AG08395 (cell line): ENCODE measurements around the gene EXOC6.

Experiments
- DNase-seq: peaks from one replicate; pipeline ENCODE4 v3.0.0; 2012; ENCODE audit warnings: mixed read lengths, low spot score

EXOC6 gene

DNA sequence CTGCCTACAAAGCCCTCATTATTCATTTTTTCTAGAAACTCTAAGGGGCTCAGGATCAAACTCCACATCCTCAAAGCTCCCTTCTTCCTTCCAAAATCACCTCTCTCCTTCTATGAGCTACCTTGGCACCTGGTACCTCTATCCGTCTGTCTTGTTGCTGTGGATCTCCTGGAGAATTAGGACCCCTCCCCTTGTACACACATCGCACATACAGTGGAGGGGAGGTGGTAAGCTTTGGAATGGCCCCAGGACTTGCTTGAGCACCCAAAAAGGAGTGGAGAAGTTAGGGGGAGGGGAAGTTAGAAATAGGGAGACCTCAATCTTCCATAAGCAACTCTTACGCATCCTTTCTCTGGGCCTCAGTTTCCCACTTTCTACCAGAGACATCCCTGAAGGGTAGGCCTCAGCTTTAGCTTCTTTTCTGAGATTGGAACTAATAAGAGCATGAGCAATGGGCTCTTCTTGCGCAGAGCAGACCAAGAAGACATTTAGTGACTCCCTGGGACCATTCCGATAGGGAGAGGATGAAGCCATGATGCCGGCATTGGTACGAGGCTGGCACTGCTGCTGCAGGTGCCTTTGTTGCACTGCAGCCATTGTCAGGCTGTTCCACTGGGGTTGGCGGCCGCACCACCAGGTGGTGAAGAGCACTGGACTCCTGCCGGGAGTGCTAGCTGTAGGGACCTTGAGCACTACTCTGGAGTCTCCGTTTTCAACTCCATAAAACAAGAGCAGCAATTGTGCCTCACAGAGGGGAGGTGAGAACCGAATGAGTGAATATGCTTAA is 216.7 kb downstream of the EXOC6 start:
- DNase-seq = no peak

GRCh38 chr10:93065675-93066543 is 217.6 kb downstream of the EXOC6 start:
- no peak for DNase-seq

DNA sequence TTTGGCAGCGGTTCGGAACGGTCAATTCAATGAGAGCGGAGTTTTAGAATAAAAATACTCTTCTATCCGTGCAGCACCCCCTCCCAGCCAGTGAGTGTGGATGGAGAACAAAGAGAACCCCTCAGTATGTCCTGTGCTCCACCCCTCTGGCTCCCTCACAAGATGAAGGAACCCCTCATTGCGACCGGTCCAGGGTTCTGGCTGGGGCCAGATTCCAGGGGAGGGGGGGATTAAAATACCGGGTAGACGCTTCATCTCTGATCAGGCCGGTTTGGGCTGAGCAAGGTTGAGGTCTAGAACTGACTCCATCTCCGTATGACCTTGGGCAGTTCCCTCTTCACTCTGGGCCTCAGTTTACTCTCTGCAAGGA is 218.2 kb downstream of the EXOC6 start:
- no peak for DNase-seq

DNA sequence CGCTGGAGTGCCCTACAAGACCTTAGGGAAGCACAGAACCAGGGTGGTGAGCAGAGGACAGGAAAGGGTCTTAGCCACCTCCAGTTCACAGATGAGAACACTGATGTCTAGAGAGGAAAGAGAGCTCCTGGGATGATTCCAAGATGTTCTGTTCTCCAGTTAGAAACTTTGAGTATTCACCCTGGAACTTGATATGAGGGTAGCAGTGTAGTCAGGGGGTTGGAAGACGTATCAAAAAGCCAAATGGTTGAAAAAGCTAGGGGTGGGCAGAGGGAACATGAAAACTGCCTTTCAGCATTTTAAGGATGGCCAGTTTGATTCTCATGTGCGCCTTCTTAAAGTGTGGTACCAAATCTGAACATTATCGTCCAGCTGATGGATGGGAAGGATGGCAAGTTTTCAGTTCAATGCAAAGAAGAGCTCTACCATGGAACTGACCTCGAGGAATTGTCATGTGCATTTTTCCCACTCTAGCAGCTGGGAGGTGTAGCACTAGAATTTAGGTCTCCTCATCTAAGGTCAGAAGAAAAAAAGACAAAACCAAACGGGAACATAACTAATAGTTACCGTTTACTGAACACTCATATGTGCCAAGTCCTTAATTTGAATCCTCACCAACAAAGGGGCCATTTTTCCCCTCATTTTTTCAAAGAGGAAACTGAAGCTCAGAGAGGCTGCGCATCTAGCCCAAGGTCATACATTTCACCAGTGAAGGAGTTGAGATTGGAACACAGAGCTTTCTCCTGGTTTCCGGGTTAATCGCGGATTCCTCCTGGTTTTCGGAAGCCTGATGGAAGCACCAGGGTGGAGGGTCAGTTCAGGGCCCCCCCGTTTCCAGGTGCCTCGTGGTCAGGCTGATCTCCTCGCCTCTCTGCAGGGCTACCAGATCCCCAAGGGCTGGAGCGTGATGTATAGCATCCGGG is 219.4 kb downstream of the EXOC6 start:
- no peak for DNase-seq

DNA sequence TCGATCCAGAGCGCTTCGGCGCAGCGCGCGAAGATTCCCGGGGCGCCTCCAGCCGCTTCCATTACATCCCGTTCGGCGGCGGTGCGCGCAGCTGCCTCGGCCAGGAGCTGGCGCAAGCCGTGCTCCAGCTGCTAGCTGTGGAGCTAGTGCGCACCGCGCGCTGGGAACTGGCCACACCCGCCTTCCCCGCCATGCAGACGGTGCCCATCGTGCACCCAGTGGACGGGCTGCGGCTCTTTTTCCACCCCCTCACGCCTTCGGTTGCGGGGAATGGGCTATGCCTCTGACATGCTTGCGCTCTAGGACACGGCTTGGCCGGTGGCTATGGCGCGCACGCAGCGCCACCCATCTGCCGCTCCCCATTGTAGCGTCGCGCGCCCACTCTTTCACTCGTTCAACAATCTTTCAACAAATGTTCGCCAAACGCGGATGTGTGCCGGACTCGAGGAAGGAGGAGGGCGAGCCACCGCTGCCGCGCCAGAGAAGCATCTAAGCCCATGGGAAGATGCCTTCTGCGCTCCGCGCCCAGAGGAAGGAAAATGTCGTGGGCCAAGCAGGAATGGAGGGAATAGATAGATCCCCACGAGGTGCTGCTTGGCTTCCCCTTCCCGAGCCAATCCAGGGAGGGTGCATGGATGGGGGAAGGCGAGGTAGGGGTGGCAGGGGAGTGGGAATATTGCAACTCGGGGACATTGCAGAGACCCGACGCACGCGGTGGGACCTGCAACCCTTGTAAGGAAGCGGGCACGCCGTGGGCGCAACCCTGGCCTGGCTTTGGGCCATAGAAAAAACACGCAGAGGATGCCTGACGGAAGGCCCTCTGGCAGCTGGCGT is 220.3 kb downstream of the EXOC6 start:
- no peak for DNase-seq

- DNase-seq = no peak
These were observed 220.9 kb downstream of the EXOC6 start for GRCh38 chr10:93069245-93069561.

DNA sequence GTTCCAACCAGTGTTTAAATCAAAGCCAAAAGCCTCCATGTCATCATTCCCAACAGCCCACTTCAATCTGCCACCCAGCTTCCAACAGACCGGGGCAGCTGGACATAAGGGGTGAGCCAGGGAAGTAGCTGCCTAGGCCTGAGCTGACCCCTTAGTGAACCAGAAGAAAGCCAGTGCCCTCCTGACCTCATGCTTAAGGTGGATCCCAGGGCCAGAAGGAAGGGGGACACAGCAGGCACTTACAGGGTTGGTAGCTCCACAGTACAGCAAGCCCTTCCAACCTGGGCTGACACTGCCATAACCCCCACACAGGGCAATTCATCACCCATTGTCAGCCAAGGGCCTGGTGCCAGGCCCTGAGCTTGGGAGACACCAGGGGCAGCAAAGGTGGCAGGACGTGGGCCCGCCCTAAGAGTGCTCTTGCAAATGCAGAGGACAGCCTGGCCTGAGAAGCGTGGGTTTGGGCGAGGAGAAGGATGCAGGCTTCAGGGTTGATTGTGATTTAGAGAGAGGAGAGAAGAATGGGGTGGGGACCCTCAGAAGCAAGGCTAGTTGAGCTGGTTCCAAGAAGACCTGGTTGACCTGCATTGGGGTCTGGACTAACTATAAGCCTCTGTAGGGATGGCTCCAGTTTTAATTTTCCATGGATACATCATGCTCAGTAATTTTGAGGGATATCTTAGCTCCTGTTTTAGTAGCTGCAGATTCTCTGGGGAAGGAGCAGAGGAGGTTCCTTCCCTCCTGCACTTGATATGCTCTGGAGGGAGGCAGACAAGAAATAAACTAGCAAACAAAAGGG is 222.3 kb downstream of the EXOC6 start:
- no peak for DNase-seq

DNA sequence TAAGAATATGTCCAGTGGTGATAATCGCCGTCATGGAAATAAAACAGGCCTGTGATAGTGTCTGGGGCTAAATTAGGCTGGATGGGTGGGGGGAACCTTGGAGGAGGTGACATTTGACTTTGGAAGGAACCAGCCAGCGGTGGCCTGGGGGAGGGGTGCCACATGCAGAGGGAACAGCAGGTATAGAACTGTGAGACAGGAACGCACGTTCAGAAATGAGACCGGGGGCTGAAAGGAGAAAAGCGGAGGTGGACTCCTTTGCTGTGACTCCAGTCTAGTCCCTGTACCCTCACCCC is 222.8 kb downstream of the EXOC6 start:
- DNase-seq = no peak

DNA sequence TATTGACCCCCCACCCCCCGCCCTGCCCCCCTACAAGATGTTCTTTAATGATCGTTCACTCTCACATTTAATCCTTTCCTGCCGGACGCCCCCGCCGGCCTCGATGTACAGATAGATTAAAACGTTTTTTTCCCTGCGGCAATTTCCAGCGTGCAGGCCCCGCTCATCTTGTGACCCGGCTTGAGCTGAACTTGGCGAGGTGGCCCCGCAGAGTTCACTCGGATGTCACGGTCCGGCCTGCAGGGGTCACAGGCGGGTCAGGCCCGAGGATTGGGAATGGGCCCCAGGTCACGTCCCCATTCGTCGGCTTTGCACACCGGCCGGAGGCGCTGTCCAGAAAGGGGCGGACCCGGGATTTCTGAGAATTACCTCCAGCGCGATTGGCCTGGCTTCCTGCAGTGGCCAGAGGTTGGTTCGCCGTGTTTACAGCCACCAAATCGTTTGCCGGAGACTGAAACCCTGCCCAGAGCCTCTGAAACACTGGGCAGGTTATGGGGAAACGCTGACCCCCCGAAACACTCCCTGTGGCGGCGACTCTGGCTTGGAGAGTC is 223.4 kb downstream of the EXOC6 start:
- DNase-seq = no peak

DNA sequence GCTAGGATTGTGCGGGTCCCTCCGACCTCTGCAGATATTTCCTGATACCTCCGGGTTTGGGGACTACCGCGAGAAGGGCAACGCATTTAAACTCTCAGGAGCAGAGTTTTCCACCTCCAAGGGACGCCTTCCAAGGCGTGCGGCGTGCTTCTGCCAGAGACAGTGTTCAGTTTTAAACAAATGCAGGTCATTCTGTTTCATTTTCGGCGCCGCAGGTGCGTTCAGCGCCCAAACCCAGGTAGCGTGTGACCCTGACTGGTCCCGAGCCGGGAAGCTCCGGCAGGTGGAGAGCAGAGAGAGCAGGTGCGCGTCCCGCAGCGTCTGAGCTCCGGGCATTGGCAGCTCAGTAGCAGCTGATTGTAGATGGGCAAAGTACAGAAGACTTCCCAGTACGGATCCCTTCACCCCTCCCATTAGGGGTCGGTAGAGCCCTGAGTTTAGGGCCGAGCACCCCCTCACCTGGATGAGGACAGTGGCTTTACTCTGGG is 223.9 kb downstream of the EXOC6 start:
- no peak for DNase-seq

- no peak for DNase-seq
These were observed 224.6 kb downstream of the EXOC6 start for GRCh38 chr10:93072713-93073538.

GRCh38 chr10:93073539-93074146 is 225.3 kb downstream of the EXOC6 start, which contains the start of gene CYP26A1:
Gene CYP26A1 (plus strand): TSS chr10:93073893. CDS start chr10:93073935, 42 bp downstream.
- no peak for DNase-seq

- no peak for DNase-seq
These were observed 225.9 kb downstream of the EXOC6 start for GRCh38 chr10:93074147-93074596.

DNA sequence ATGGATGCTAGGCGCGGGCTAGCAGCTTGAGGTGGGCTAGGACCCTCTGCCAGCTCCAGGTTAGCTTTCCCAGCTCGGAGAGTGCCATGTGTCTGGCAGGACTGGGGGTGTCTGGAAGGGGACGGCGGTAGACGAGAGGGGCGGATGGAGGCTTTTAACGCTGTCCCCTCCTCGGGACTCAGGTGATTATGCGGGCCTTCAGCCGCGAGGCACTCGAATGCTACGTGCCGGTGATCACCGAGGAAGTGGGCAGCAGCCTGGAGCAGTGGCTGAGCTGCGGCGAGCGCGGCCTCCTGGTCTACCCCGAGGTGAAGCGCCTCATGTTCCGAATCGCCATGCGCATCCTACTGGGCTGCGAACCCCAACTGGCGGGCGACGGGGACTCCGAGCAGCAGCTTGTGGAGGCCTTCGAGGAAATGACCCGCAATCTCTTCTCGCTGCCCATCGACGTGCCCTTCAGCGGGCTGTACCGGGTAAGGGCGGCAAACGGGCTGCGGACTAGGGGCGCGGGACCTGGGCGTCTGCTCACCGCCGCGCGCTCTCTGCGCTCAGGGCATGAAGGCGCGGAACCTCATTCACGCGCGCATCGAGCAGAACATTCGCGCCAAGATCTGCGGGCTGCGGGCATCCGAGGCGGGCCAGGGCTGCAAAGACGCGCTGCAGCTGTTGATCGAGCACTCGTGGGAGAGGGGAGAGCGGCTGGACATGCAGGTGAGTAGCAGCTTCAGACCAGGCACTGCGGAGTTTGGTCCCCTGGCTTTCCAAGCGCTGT is 226.5 kb downstream of the EXOC6 start:
- DNase-seq = no peak

GRCh38 chr10:93075369-93076221 is 227.3 kb downstream of the EXOC6 start:
- DNase-seq = no peak

GRCh38 chr10:93076871-93077270 is 228.6 kb downstream of the EXOC6 start:
- no peak for DNase-seq

- no peak for DNase-seq
These were observed 229.6 kb downstream of the EXOC6 start for GRCh38 chr10:93077860-93078337.
